GM12873 (cell line): ENCODE results near the gene XBP1.

Experiments used
- TF ChIP-seq, protein P1 (sequence below): IDR thresholded peaks from 2 replicates; pipeline ENCODE4 v1.5.1; 2012; ENCODE audit warnings: low read depth, mild to moderate bottlenecking, moderate library complexity, low read length, control low read depth; ENCODE audit not compliant: insufficient read depth; ENCODE audit errors: missing control alignments

Gene XBP1

DNA sequence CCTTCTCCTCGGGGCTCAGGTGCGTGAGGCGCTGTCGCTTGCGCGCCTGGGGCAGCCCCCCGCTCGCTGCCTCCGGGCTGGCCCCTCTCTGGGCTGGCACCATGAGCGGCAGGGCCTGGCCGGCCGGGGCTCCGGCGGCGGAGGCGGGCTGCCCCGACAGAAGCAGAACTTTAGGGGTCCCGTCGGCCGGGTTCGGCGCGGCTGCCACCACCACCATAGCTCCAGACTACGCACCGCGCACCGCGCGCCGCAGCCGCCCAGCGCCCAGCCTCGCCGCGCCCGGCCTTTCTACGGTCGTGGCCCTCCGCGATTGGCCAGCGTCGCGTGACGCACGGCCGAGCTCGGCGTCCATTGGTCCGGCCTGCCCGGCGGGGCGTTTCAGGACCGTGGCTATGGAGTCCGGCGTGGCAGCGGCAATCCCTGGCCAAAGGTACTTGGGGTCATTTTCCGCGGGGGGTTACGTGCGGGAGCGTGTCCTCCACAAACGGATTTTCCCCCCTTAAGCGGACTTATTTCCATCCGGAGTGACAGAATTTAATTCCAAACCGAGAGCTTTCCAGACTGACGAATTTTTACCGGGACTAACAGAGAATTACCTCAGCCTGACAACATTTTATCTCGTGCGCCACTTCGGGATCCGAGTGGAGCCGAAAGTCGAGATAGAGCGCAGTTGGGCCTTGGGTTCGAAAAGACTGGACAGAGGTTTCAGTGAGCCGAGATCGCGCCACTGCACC is at the start of gene XBP1:
Gene XBP1, minus strand, starts transcription at position 262 of the 734 bp plus-strand sequence.
- TF ChIP-seq, protein P1, sequence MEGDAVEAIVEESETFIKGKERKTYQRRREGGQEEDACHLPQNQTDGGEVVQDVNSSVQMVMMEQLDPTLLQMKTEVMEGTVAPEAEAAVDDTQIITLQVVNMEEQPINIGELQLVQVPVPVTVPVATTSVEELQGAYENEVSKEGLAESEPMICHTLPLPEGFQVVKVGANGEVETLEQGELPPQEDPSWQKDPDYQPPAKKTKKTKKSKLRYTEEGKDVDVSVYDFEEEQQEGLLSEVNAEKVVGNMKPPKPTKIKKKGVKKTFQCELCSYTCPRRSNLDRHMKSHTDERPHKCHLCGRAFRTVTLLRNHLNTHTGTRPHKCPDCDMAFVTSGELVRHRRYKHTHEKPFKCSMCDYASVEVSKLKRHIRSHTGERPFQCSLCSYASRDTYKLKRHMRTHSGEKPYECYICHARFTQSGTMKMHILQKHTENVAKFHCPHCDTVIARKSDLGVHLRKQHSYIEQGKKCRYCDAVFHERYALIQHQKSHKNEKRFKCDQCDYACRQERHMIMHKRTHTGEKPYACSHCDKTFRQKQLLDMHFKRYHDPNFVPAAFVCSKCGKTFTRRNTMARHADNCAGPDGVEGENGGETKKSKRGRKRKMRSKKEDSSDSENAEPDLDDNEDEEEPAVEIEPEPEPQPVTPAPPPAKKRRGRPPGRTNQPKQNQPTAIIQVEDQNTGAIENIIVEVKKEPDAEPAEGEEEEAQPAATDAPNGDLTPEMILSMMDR: no peak

DNA sequence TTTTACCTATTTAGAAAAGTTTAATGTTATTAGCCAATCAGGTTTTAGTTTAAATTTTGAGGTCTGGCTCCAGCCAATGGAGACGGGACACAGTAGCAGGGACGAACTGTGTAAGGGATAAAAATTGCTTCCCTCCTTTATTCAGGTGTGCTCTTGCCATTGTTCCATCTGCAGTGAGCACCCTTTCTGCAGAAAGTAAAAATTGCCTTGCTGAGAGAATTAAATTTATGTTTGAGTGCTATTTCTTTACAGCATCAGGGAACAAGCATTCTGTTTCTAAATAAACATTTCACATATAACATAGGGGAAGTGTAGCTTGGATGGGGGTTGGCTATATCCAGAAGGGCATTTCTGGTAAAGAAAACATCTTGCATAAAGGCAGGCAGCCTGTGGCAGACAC is 46.6 kb upstream of the XBP1 start:
- TF ChIP-seq, protein P1: no peak

DNA sequence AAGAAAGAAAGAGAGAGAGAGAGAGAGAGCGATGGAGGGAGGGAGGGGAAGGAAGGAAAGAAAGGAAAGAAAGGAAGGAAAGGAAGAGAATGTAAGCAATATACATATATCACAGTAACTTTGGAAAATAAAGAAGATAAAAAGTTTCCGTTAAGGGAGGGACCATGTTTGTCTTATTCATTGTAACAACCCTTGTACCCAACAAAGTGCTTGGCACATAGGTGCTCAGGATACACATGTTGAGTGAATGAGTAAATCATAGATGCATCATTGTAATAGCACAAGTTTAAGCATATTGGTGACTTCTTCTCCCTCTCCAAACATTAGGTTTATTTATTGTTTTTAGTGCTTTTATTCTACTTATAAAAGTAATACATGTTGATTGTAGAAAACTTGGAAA is 43.3 kb upstream of the XBP1 start:
- TF ChIP-seq, protein P1: no peak

DNA sequence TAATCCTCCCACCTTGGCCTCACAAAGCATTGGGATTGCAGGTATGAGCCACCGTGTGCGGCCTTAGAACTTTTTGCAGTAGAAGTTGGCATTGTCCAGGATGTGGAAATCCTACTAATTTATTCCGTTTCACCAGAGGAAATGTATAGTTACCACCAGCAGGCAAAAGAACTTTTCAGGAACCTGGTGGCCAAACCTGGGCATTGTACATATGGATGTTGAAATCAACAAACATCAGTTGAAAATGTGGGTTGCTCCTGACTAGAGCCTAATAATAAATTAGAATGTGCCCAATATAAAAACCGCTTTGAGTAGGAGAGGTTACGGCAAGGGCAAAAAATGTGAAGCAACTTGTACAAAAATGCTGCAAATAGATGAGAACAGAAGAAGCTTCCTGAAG is 40.7 kb upstream of the XBP1 start:
- TF ChIP-seq, protein P1: no peak

DNA sequence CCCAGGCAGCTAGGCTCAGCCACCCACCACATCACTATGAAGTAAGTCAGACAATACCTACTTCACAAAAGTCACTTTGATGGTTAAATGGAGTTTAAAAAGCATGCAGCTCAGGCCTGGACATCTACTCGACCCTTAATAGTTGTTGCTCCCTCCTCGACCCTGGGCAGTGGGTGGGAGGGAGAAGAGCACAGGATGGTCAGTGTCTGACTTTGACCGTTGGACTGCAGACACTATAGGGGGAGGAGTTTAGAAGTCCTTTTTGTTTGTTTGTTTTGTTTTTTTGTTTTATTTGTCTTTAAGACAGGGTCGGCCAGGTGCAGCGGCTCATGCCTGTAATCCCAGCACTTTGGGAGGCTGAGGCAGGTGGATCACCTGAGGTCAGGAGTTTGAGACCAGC is 38.6 kb upstream of the XBP1 start:
- TF ChIP-seq, protein P1: no peak

DNA sequence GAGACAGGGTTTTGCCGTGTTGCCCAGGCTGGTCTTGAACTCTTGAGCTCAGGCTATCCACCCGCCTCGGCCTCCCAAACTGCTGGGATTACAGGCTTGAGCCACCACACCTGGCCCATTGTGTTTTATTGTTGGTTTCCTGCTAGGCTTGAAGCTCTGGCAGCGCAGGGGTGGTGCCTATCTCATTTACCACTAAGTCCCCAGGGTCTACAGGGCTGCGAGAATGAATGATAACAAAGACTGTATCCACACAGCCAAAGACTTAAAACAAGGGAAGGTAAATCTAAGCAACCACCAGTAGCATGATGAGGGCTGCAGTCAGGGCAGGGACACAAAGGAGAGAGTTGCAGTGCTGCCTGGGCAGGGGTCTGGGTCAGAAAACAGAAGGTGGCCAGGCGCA is 37.3 kb upstream of the XBP1 start:
- TF ChIP-seq, protein P1: no peak

DNA sequence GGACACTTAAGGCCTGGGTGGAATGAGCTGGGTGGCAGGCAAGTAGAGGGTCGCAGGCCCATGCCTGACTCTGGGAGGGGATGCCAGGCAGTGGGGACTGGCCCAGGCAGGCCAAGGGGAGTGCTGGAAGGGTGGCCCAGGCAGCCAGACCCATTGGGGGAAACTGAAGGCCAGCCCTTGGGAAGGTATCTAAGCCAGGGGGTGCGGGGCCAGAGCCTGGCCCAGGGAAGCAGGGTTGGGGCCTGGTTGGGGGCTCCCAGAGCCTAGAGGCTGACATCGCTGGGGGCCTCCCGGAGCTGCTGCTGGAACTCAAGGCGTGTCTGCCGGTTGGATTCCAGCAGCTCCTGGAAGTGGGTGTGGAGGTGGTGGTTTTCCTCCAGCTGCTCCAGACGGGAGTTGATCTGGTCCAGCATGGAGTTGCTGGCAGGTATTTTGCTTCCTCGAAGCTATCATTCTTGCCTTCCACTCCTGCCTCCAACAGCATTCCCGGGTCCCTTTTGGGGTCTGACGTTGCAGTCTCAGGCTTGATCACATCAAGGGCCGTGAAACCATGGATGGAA is 35.3 kb upstream of the XBP1 start:
- TF ChIP-seq, protein P1: no peak
